Gastrocnemius medialis (tissue), 4 donors: Measurements from ENCODE around the gene RRP9. TPM values are rescaled to one million over a fixed set of nuclear protein-coding genes. Genes with fewer than 3 reads are reported as not detected.

ENCODE experiments used
- ATAC-seq, 2 donors: fragments of 150-250 bp; one replicate each; pipeline ENCODE4 v1.9.1; 2016
- DNase-seq, 2 donors: peaks; one replicate each; pipeline ENCODE4 v3.0.0-alpha.2; 2019
- H3K27ac ChIP-seq, 4 donors: fragments of 200-600 bp; sonication (generic); 1 replicate in 1 of 4; 2 replicates in 3 of 4; pipeline ENCODE4 v1.5.1; 2016 to 2018; ENCODE audit warnings: mild to moderate bottlenecking in 2 of 4, moderate library complexity in 1 of 4
- H3K27me3 ChIP-seq, 3 donors: fragments of 200-600 bp; sonication (generic) in 2 of 3; 1 replicate in 1 of 3; 2 replicates in 2 of 3; pipeline versions ENCODE4 v1.5.1 to v1.6.0; 2016 to 2019; ENCODE audit warnings: mild to moderate bottlenecking in 1 of 3, moderate library complexity in 1 of 3
- H3K36me3 ChIP-seq, 2 donors: fragments of 200-600 bp; sonication (generic) in 1 of 2; one replicate each; pipeline ENCODE4 v1.5.1; 2017 to 2018
- H3K4me1 ChIP-seq, 2 donors: fragments of 200-600 bp; sonication (generic) in 1 of 2; one replicate each; pipeline ENCODE4 v1.5.1; 2016 to 2017; ENCODE audit warnings: mild to moderate bottlenecking in 2 of 2
- H3K4me3 ChIP-seq, 4 donors: fragments of 200-600 bp; sonication (generic) in 3 of 4; 1 replicate in 1 of 4; 2 replicates in 3 of 4; pipeline ENCODE4 v1.5.1; 2016 to 2019; ENCODE audit warnings: mild to moderate bottlenecking in 2 of 4
- H3K9me3 ChIP-seq, 3 donors: fragments of 200-600 bp; sonication (generic) in 2 of 3; 1 replicate in 1 of 3; 2 replicates in 2 of 3; pipeline ENCODE4 v1.5.1; 2016 to 2019
- POLR2A ChIP-seq, 2 donors: fragments of 450-650 bp; IDR thresholded peaks; one replicate each; pipeline ENCODE4 v1.6.1; 2017; ENCODE audit warnings: antibody characterized with exemption in 2 of 2, mild to moderate bottlenecking in 2 of 2, moderate library complexity in 2 of 2
- in situ Hi-C, 4 donors: fragments of 200-750 bp; cut with MboI; loops; one replicate each; pipeline versions ENCODE4 v1.15.0 to v1.8.0; 2017; ENCODE audit warnings: low sequenced_read_pairs in 4 of 4
- intact Hi-C: fragments of 100-400 bp; cut with DNase I; formaldehyde crosslinking; loops from one replicate; pipeline ENCODE4 v1.15.1; 2023; ENCODE audit warnings: low total_unique reads
- total RNA-seq, 4 donors: library from RNA; depleted of rRNA; stranded (reverse); fragments of >200 nt; gene quantifications; one replicate each; pipeline versions ENCODE4 v1.1.0 to v1.2.3, GENCODE V29; 2016
- TF ChIP-seq, protein P1 (sequence below), 5 experiments: fragments of 450-650 bp in 3 of 5; fragments of 200-600 bp in 2 of 5; sonication (generic) in 2 of 5; IDR thresholded peaks in 4 of 5; conservative IDR thresholded peaks in 1 of 5; 1 replicate in 4 of 5; 2 replicates in 1 of 5; pipeline ENCODE4 v1.5.1; 2016 to 2019; ENCODE audit warnings: antibody characterized with exemption in 5 of 5, mild to moderate bottlenecking in 3 of 5, moderate library complexity in 3 of 5

The RRP9 gene
- total RNA-seq, 4 donors from 2014 or later: 19.2 to 25.9 (median 24.9) TPM

- Histone ChIP-seq H3K4me3 (no peak overlapping the region), H3K4me1 (peaks cover 0 to 12% of the 10 kb centered on the region in 2 donors), H3K9me3 (no peaks in the 10 kb centered on the region), H3K27me3 (no peaks in the 10 kb centered on the region), H3K27ac (no peak overlapping the region), H3K36me3 (no peaks in the 10 kb centered on the region)
- intact Hi-C loops: no loop called here
- DNase-seq: no peak
- ATAC-seq: no peak
- in situ Hi-C loops: no loop called here
- TF ChIP-seq POLR2A (IDR thresholded peaks at IDR 0.05): no peak
- TF ChIP-seq, protein P1, sequence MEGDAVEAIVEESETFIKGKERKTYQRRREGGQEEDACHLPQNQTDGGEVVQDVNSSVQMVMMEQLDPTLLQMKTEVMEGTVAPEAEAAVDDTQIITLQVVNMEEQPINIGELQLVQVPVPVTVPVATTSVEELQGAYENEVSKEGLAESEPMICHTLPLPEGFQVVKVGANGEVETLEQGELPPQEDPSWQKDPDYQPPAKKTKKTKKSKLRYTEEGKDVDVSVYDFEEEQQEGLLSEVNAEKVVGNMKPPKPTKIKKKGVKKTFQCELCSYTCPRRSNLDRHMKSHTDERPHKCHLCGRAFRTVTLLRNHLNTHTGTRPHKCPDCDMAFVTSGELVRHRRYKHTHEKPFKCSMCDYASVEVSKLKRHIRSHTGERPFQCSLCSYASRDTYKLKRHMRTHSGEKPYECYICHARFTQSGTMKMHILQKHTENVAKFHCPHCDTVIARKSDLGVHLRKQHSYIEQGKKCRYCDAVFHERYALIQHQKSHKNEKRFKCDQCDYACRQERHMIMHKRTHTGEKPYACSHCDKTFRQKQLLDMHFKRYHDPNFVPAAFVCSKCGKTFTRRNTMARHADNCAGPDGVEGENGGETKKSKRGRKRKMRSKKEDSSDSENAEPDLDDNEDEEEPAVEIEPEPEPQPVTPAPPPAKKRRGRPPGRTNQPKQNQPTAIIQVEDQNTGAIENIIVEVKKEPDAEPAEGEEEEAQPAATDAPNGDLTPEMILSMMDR (IDR thresholded peaks at IDR 0.05 in 4 of 5, conservative IDR thresholded peaks at IDR 0.05 in 1 of 5): no peak
Observed at GRCh38 chr3:51927061-51927977, 14.4 kb downstream of the RRP9 start.

DNA sequence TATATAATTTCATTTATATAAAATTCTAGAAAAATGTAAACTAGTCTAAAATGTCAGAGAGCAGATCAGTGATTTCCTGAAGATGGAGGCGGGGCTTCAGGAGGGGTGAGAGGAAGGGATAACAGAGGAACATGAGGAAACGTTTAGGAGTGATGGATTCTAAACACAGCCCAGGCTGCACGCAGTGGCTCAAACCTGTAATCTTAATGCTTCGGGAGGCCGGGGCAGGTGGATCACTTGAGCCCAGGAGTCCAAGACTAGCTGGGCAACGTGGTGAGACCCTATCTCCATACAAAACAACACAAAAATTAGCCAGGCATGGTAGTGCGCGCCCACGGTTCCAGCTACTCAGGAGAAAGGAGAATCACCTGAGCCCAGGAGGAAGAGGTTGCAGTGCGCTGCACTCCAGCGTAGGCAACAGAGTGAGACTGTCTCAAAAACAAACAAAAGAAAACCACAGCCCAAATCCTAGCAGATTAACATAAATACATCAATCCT, 20.6 kb downstream of the RRP9 start:
- Histone ChIP-seq H3K36me3 (no peaks in the 10 kb centered on the region), H3K4me3 (no peak overlapping the region), H3K4me1 (peaks cover 0 to 4% of the 10 kb centered on the region in 2 donors), H3K27ac (no peak overlapping the region), H3K9me3 (no peaks in the 10 kb centered on the region), H3K27me3 (no peaks in the 10 kb centered on the region)
- in situ Hi-C loops (no loop called here), intact Hi-C loops (no loop called here)
- no peak for TF ChIP-seq POLR2A (IDR thresholded peaks at IDR 0.05)
- TF ChIP-seq, protein P1 (IDR thresholded peaks at IDR 0.05 in 4 of 5, conservative IDR thresholded peaks at IDR 0.05 in 1 of 5): no peak
- DNase-seq: no peak
- no peak for ATAC-seq

GRCh38 chr3:51916418-51916817, 25.3 kb downstream of the RRP9 start:
- Histone ChIP-seq H3K4me1 (no peaks in the 10 kb centered on the region), H3K27ac (no peak overlapping the region), H3K27me3 (no peaks in the 10 kb centered on the region), H3K4me3 (no peak overlapping the region), H3K36me3 (no peaks in the 10 kb centered on the region), H3K9me3 (no peaks in the 10 kb centered on the region)
- in situ Hi-C loops (no loop called here), intact Hi-C loops (no loop called here)
- no peak for DNase-seq
- no peak for ATAC-seq
- TF ChIP-seq POLR2A (IDR thresholded peaks at IDR 0.05): no peak
- TF ChIP-seq, protein P1 (IDR thresholded peaks at IDR 0.05 in 4 of 5, conservative IDR thresholded peaks at IDR 0.05 in 1 of 5): no peak

DNA sequence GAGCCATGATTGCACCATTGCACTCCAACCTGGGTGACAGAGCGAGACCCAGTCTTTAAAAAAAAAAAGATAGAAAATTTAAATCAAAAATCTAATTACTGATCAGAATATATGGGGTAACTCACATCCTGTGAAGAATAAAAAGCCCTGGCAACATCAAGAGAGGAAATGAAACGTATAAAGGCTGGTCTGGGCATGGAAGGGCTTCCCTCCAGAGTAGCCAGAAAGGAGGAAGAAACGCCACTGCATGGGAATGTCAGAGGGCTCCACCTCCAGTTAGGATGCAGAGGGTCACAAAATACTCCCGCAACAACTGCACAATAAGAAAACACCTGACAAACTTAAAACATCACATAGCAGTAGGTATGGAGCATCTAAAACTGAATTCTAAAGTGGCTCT, 33.7 kb downstream of the RRP9 start:
- ATAC-seq: no peak

More for the DNA sequence above, 33.7 kb downstream of the RRP9 start:
- H3K36me3 ChIP-seq: no peaks in the 10 kb centered on the region
- no peaks in the 10 kb centered on the region for H3K9me3 ChIP-seq
- intact Hi-C loops: no loop called here
- H3K4me3 ChIP-seq: no peak overlapping the region
- H3K27me3 ChIP-seq: no peaks in the 10 kb centered on the region
- H3K27ac ChIP-seq: no peak overlapping the region
- H3K4me1 ChIP-seq: no peaks in the 10 kb centered on the region
- no peak for TF ChIP-seq POLR2A (IDR thresholded peaks at IDR 0.05)
- TF ChIP-seq, protein P1 (IDR thresholded peaks at IDR 0.05 in 4 of 5, conservative IDR thresholded peaks at IDR 0.05 in 1 of 5): no peak
- DNase-seq: no peak
- in situ Hi-C loops: no loop called here
